Cardiac septum (tissue), 1 donor: Measurements from ENCODE around the gene RASL11B. TPM values are rescaled to one million over a fixed set of nuclear protein-coding genes. Genes with fewer than 3 reads are reported as not detected.

Source experiments
- DNase-seq: peaks from one replicate; pipeline ENCODE4 v3.0.0-alpha.2; 2020; ENCODE audit warnings: low spot score
- intact Hi-C: fragments of 100-400 bp; cut with DNase I; formaldehyde crosslinking; loops from one replicate; pipeline ENCODE4 v1.14.0; 2022
- total RNA-seq: library from RNA; stranded (reverse); fragmentation: NEBNext Ultra II Directional; extraction: Animal tissue kit (Norgen Biotek cat#: 25700); gene quantifications from one replicate; pipeline ENCODE4 v1.2.1, GENCODE V29; 2021
- donor health status: DM: no; HTN: no; CAD: no.

Gene RASL11B
- total RNA-seq, 1 donor from 2014 or later, result 23.8 TPM

GRCh38 chr4:52868133-52868532 lies 6.0 kb downstream of the RASL11B start:
- peak; percentile 86 for DNase-seq
- intact Hi-C loops, result loop anchor here (2.0 to 5.0 kb wide), 4 partner anchors 29 to 281 kb away; partner anchors contain the start of gene USP46

- DNase-seq, result peak; percentile 83
- intact Hi-C loops, result loop anchor here (2.0 to 5.0 kb wide), 4 partner anchors 30 to 282 kb away; partner anchors contain the start of gene USP46
Measured at GRCh38 chr4:52869196-52869595, 7.1 kb downstream of the RASL11B start.

GRCh38 chr4:52869656-52870055 lies 7.5 kb downstream of the RASL11B start:
- DNase-seq, result no peak
- intact Hi-C loops, result loop anchor here (2.0 to 5.0 kb wide), 4 partner anchors 31 to 282 kb away; partner anchors contain the start of gene USP46

GRCh38 chr4:52870225-52870624 lies 8.1 kb downstream of the RASL11B start:
- no peak for DNase-seq
- intact Hi-C loops, result no loop called here

- no peak for DNase-seq
- intact Hi-C loops, result no loop called here
Measured at GRCh38 chr4:52873191-52873590, 11.1 kb downstream of the RASL11B start.

GRCh38 chr4:52873861-52874343 lies 11.8 kb downstream of the RASL11B start:
- intact Hi-C loops, result no loop called here
- DNase-seq, result no peak

GRCh38 chr4:52874948-52875347 lies 12.8 kb downstream of the RASL11B start:
- intact Hi-C loops, result no loop called here

GRCh38 chr4:52876069-52876468 lies 14.0 kb downstream of the RASL11B start:
- no peak for DNase-seq
- intact Hi-C loops, result no loop called here

More at GRCh38 chr4:52874948-52875347, 12.8 kb downstream of the RASL11B start:
- DNase-seq, result no peak

- no peak for DNase-seq
- intact Hi-C loops, result no loop called here
Measured at GRCh38 chr4:52877036-52877435, 14.9 kb downstream of the RASL11B start.

GRCh38 chr4:52877694-52878093 lies 15.6 kb downstream of the RASL11B start:
- intact Hi-C loops, result no loop called here
- no peak for DNase-seq

- no peak for DNase-seq
- intact Hi-C loops, result no loop called here
Measured at GRCh38 chr4:52879471-52879870, 17.4 kb downstream of the RASL11B start.

GRCh38 chr4:52880994-52881393 lies 18.9 kb downstream of the RASL11B start:
- no peak for DNase-seq
- intact Hi-C loops, result no loop called here

GRCh38 chr4:52883183-52883621 lies 21.1 kb downstream of the RASL11B start:
- DNase-seq, result no peak
- intact Hi-C loops, result no loop called here

- no peak for DNase-seq
- intact Hi-C loops, result no loop called here
Measured at GRCh38 chr4:52883707-52884669, 21.9 kb downstream of the RASL11B start.

GRCh38 chr4:52884994-52885393 lies 22.9 kb downstream of the RASL11B start:
- intact Hi-C loops, result no loop called here
- DNase-seq, result no peak

- no peak for DNase-seq
- intact Hi-C loops, result no loop called here
Measured at GRCh38 chr4:52889354-52889753, 27.2 kb downstream of the RASL11B start.

- intact Hi-C loops, result no loop called here
Measured at GRCh38 chr4:52889778-52890520, 27.8 kb downstream of the RASL11B start.

GRCh38 chr4:52890521-52890791 lies 28.3 kb downstream of the RASL11B start:
- intact Hi-C loops, result no loop called here

More at GRCh38 chr4:52889778-52890520, 27.8 kb downstream of the RASL11B start:
- no peak for DNase-seq

GRCh38 chr4:52891743-52892142 lies 29.6 kb downstream of the RASL11B start:
- DNase-seq, result no peak
- intact Hi-C loops, result no loop called here

More at GRCh38 chr4:52890521-52890791, 28.3 kb downstream of the RASL11B start:
- DNase-seq, result no peak

GRCh38 chr4:52892880-52893279 lies 30.8 kb downstream of the RASL11B start:
- intact Hi-C loops, result no loop called here
- no peak for DNase-seq
